CMK (cell line): ENCODE results near the gene PDE4DIP.
"Not testable (repeated sequence)": the region's sequence is repeated elsewhere in the genome, so short reads cannot be mapped to it uniquely, and the experiment has no call there.

ENCODE experiments used
- DNase-seq: peaks from one replicate; pipeline ENCODE4 v3.0.0-alpha.2; 2010; ENCODE audit warnings: low read depth

Gene PDE4DIP

DNA sequence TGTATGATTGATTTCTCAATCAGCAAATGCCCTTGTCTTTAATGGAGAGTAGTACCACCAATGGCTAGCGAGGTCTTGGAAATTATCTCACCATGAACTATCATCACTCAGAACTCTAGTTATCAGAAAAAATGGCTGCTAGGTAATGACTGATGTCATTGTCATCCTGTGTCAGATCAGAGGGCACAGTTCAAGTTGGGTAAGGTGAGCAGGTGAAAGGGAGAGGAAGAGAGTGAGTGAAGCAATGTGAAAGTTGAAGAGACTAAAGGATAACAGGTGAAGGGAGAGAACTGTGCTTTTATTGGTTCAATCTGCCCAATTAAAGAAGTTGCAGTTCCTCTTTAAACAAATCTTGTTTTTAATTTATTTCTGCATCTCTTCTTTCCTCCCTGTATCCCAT lies 76.8 kb downstream of the PDE4DIP start:
- DNase-seq: not testable (repeated sequence)

DNA sequence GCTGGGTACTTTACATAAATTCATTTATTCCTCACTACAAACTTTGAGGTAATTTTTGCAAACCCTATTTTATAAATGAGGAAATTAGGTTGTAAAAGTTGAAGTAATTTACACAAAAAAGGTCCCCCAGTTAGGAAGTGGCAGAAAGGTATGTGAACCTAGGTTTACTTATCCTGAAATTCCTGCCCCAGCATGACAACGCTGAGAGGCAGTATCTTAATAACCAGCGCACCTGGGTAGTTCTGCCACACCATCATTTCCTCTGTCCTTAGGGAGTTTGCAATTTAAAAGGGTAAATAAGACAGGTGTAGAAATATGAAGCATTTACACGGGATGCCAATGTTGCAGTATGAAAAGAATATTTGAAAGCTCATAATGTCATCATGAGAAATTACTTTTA lies 79.6 kb downstream of the PDE4DIP start:
- not testable (repeated sequence) for DNase-seq

DNA sequence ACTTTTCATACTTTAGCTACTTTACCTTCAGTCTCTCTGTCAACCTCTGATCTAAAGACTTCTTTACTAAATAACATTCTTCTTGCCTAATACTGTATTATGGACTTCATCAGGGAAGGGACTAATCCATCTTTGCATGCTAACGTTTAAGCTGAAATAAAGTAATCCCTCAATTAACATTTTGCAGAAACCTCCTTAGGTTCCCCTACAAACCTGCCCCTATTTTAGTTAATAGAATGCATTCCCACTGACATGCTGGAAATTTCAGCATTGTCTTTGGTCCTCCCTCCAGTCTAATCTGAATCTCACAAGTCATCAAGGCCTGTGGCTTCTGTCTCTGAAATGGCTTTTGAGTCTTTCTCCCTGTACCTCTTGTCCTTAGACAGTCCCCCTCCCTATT lies 83.4 kb downstream of the PDE4DIP start:
- DNase-seq: not testable (repeated sequence)

DNA sequence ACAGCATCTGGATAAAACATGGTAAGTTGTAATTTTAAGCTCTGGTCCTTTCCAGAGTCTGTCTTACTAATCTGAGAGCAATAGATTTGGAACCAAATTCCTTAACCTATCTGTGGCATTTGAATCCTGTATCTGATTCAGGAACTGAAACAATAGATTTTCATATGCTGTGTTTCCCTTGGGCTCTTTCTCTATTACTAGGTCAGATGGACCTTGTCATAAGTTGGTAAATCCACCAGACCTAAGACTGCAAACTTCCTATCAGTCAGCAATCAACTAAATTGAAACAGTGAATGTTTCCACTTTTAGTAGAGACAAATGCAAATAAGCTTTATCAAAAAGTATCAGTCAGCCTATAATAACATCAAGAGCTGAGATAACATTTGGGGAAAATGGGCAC lies 85.0 kb downstream of the PDE4DIP start:
- not testable (repeated sequence) for DNase-seq

DNA sequence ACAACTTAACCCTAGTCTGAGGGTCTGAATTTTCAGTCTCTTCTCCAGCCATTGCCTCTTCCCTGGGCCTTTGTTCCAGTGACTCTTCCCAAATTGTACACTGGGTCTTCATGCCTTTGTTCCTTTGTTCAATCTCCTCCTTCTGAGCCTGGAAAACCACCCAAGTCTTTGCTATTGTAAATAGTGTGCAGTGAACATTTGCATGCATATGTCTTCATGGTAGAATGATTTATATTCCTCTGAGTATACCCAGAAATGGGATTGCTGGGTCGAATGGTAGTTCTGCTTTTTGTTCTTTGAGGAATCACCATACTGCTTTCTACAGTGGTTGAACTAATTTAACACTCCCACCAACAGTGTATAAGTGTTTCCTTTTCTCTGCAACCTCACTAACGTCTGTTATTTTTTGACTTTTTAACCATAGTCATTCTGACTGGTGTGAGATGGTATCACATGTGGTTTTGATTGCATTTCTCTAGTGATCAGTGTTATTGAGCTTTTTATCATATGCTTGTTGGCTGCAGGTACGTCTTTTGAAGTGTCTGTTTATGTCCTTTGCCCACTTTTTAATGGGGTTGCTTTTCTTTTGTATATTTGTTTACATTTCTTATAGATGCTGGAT lies 91.3 kb downstream of the PDE4DIP start:
- not testable (repeated sequence) for DNase-seq

GRCh38 chr1:148942906-148943305 lies 98.7 kb downstream of the PDE4DIP start:
- DNase-seq: not testable (repeated sequence)

- DNase-seq: not testable (repeated sequence)
Observed at GRCh38 chr1:148945130-148945529, 100.9 kb downstream of the PDE4DIP start.

DNA sequence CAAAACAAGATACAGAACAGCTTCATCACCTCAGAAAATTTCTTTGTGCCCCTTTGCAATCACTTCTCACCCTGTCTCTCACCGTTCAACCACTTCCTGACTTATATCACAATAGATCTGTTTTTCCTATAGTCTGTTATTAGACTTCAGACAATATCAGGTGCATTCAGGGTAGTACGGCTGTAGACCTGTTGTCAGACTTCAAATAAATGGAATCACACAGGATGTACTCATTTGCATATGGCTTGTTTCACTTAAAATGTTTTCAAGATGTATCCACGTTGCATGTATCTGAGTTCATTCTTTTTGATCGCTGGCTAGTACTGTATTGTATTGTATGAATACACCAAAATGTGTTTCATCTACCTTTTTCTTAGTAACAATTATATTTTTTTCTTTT lies 104.5 kb downstream of the PDE4DIP start:
- not testable (repeated sequence) for DNase-seq

DNA sequence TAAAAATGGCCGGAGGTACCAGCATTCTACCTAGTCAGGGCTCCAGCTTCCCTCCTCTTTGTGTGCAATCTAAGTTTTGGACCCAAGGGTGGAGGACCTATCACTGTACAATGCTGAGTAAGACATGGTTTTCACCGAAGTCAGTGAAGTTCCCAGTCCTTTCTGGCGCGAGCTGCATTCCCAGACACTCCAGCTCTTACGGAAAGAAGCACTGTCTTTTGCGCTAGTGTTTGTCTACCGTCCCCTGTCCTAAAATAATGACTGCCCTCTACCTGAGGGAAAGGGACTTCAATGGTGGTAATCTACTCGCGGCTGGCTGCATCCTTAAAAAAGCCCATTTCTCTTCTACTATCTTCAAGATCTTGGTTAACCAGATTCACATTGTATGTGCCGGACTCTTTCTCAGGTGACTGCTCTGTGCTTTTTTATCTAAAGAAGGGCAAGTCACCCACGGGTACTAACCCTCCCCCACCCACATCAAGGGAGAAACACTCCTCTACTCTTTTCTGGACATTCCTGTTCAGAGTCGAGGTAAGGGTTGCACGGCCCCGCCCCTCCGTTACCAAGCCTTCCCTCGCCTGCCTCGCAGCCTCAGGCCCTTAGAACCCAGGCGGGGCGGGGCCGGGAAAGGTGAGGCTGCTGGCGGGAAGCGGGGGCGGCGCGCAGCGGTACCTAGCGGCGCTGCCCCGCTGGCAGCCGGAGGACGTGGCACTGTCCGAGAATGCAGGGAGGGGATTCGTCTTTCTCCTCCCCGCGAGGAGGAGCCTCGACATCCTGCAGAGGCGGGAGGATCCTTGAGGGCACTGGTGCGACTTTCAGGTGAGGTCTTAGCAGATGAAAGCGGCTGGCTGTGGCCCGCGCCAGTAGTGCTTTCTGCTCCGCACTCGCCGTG lies 107.4 kb downstream of the PDE4DIP start:
- DNase-seq: peak; percentile 31

GRCh38 chr1:148952253-148952937 lies 108.2 kb downstream of the PDE4DIP start:
- DNase-seq: not testable (repeated sequence)

- not testable (repeated sequence) for DNase-seq
Observed at GRCh38 chr1:148952938-148953616, 108.8 kb downstream of the PDE4DIP start.

DNA sequence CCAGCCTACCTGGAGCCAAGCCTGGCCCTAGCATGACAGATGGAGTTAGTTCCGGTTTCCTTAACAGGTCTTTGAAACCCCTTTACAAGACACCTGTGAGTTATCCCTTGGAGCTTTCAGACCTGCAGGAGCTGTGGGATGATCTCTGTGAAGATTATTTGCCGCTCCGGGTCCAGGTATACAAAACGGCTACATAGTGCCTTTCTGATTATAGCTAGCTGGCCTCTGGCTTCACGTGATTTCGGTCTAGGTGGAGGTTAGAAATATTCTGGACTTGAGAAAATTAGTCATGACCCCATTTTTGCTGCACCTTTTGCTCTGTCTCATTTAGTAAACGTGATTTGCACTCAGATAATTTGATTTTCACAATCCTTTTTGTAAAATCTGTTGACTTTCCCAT lies 109.5 kb downstream of the PDE4DIP start:
- DNase-seq: not testable (repeated sequence)

DNA sequence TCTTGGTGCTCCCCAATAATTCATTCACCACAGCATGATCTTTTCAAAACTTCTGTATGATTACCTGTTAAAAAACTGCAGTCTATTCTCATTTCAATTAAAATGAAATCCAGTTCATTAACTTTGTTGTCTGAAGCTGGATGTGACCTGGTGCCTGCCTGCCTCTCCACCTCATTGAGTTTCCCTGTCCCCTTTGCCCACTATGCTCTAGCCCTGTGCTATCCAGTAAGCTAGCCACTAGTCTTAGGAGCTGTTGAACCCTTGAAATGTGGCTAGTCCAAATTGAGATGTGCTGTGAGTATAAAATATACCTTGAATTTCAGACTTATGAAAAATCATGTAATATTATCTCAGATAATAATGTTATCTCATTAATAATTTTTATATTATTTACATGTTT lies 114.1 kb downstream of the PDE4DIP start:
- not testable (repeated sequence) for DNase-seq

- not testable (repeated sequence) for DNase-seq
Observed at GRCh38 chr1:148960212-148961000, 116.2 kb downstream of the PDE4DIP start.

- DNase-seq: not testable (repeated sequence)
Observed at GRCh38 chr1:148962127-148962857, 118.1 kb downstream of the PDE4DIP start.

GRCh38 chr1:148966084-148966483 lies 121.9 kb downstream of the PDE4DIP start:
- not testable (repeated sequence) for DNase-seq

DNA sequence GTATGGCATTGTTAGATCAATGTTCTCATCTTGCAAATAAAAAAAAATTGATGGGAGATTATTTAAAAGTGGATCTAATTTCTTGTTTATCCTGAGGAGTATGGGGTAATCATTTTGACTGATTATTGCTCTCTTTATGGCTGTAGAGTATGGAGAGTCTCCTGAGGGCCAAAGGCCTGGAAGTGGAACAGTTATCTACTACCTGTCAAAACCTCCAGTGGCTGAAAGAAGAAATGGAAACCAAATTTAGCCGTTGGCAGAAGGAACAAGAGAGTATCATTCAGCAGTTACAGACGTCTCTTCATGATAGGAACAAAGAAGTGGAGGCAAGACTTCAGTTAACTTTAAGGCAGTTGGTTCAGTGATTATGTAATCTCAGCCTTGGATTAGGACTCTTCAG lies 123.4 kb downstream of the PDE4DIP start:
- not testable (repeated sequence) for DNase-seq

DNA sequence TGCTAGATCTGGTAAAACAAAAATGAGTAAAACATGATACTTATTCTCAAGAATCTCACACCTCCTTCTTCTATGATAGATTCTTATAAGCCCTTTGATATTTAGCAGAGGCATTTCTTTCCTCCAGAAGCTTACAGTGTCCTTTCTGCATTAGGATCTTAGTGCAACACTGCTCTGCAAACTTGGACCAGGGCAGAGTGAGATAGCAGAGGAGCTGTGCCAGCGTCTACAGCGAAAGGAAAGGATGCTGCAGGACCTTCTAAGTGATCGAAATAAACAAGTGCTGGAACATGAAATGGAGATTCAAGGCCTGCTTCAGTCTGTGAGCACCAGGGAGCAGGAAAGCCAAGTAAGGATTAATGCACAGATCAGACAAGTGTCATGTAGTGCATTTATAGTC lies 124.5 kb downstream of the PDE4DIP start:
- DNase-seq: not testable (repeated sequence)

GRCh38 chr1:148969126-148969525 lies 124.9 kb downstream of the PDE4DIP start:
- not testable (repeated sequence) for DNase-seq

DNA sequence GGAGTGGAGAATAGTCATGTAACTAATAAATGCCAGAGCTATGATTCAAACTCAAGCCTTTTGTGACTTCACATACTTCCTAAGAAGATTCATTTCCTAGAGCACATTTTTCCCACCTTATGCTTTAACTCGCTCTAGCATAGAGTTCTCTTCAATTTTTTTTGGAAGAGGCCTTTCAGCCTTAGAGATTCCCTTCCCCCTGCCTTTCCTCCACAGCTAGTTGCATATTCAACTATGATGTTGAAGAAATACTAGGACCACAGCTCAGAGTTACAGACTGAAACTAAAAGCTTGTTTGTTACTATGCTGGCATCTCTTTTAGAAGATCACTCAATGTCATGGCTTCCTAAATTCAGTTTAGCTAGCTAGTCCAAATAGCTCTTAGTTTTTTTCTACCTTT lies 131.2 kb downstream of the PDE4DIP start:
- not testable (repeated sequence) for DNase-seq
